Midbrain (tissue), 1 donor: Measurements from ENCODE around the gene TRAPPC8.
"Not testable (repeated sequence)": the region's sequence is repeated elsewhere in the genome, so short reads cannot be mapped to it uniquely, and the experiment has no call there.

Experiments used
- DNase-seq: peaks from one replicate; lab custom pipeline; 2025; lab: John Stamatoyannopoulos, UW

TRAPPC8 gene, protein sequence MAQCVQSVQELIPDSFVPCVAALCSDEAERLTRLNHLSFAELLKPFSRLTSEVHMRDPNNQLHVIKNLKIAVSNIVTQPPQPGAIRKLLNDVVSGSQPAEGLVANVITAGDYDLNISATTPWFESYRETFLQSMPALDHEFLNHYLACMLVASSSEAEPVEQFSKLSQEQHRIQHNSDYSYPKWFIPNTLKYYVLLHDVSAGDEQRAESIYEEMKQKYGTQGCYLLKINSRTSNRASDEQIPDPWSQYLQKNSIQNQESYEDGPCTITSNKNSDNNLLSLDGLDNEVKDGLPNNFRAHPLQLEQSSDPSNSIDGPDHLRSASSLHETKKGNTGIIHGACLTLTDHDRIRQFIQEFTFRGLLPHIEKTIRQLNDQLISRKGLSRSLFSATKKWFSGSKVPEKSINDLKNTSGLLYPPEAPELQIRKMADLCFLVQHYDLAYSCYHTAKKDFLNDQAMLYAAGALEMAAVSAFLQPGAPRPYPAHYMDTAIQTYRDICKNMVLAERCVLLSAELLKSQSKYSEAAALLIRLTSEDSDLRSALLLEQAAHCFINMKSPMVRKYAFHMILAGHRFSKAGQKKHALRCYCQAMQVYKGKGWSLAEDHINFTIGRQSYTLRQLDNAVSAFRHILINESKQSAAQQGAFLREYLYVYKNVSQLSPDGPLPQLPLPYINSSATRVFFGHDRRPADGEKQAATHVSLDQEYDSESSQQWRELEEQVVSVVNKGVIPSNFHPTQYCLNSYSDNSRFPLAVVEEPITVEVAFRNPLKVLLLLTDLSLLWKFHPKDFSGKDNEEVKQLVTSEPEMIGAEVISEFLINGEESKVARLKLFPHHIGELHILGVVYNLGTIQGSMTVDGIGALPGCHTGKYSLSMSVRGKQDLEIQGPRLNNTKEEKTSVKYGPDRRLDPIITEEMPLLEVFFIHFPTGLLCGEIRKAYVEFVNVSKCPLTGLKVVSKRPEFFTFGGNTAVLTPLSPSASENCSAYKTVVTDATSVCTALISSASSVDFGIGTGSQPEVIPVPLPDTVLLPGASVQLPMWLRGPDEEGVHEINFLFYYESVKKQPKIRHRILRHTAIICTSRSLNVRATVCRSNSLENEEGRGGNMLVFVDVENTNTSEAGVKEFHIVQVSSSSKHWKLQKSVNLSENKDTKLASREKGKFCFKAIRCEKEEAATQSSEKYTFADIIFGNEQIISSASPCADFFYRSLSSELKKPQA (N-terminal part only)

DNA sequence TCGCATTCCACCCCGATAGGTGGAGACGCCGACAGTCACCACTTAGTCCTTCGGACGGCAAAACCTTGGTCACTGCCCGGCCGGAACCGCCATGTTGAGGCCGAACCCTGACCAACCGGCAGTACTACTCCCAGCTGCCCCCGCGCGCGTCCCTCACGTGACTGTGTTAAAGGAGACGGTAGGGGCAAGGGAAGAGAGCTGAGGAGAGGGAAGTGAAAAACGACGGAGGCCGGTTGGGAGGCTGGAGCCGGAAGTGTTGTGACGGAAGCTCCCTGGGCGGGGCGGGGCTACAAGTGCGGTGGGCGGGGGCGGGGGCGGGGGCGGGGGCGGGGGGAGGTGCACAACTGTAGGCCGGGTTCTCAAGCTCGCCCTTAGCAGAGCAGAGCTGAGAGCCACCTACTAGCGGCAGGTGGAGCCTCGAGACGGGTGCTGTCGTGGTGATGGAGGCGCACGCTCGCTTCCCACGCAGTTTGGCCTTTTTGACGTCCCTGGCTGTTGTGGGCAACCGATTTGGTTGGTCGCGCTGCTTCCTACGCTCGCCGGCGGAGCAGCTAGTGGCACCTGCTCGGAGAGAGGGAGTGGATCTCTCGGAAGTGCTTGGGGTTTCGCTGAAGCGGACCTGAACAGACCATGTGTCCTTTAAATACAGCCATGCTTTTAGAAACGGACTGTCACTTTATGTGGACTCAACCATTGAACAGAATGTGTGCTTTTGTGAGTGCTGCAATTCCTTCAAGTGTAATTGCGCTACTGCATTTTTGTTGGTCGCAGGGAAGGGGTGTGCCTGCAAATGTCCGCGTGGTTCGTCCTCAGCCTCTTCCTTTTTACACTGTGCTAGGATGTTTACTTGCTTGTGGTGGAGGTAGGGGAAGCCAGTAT lies at the start of gene TRAPPC8:
Gene TRAPPC8 (minus strand): TSS at position 130 of the 879 bp plus-strand sequence. CDS start 364 bp downstream, outside the sequence.
- DNase-seq, result peak; percentile 99

- DNase-seq, result no peak
These were observed 47.9 kb upstream of the TRAPPC8 start for GRCh38 chr18:31990823-31991222.

GRCh38 chr18:31983976-31984375 lies 41.0 kb upstream of the TRAPPC8 start:
- no peak for DNase-seq

- no peak for DNase-seq
These were observed 40.1 kb upstream of the TRAPPC8 start for GRCh38 chr18:31983020-31983419.

DNA sequence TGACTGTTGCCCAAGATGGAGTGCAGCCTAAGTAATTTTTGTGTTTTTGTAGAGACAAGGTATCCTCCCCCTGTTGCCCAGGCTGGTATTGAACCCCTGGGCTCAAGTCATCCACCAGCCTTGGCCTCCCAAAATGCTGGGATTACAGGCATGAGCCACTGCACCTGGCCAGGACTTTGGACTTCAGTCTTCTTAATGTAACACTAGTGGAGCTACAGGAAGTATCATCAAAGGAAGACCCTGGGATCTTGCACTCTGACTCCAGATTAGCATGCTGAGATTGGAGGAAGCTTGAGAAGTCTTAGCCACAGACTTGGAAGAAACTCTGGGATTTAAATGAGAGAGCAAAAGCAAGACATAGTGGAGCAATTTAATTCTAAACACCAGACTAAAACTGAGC lies 37.9 kb upstream of the TRAPPC8 start:
- no peak for DNase-seq

GRCh38 chr18:31979714-31980113 lies 36.8 kb upstream of the TRAPPC8 start:
- DNase-seq, result no peak

GRCh38 chr18:31978616-31979015 lies 35.7 kb upstream of the TRAPPC8 start:
- no peak for DNase-seq

DNA sequence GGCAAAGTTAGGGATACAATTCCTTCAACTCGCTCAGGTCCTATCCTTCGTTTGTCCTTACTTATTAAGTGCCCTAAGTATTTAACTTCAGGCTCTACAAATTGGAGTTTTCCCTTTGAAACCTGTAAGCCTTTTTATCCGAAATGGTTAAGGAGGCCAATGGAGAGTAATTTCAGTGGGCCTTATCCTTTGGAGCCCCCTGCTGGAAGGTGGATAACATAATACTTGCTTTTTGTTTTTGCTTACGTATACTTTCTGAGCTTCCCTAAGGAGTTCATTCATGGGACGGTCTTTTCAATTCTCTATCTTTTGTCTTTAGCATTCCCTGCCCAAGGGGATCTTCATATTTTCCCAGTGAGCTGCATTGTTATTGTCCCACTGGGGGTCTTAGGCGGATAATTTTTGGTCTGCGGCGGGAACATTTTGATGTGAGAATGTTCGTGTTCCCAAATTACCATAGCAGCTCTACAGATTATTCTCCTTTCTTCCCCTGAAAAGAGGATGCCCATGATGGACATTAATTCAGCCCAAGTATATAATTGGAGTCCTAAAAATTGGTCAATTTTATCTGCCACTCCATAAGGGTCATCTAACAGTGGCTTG lies 34.4 kb upstream of the TRAPPC8 start:
- DNase-seq, result peak; percentile 62

- DNase-seq, result no peak
These were observed 33.3 kb upstream of the TRAPPC8 start for GRCh38 chr18:31976242-31976641.

DNA sequence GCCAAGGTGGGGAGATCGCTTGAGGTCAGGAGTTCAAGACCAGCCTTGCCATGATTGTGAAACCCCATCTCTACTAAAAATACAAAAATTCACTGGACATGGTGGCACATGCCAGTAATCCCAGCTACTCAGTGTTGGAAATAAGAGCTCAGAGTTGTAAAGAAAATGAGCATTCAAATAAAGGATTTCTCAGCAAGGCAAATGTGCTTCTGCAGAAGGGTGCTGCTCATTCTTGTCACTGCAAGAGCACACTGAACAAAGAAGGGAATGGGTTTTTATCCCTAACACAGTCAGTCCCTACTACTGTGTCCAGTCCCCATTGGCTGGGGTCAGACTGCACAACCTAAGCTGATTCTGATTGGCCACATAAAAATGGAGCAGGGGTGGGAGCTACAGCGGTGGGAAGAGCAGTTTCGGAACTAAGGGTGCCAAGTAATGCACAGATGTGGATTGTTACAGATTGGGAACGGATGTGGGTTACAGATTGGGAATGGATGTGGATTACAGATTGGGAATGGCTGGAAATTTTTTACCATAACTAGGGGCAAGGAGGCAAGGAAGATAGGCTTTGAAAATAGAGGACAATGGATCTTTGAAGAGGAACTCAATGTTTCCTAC lies 31.1 kb upstream of the TRAPPC8 start:
- no peak for DNase-seq

DNA sequence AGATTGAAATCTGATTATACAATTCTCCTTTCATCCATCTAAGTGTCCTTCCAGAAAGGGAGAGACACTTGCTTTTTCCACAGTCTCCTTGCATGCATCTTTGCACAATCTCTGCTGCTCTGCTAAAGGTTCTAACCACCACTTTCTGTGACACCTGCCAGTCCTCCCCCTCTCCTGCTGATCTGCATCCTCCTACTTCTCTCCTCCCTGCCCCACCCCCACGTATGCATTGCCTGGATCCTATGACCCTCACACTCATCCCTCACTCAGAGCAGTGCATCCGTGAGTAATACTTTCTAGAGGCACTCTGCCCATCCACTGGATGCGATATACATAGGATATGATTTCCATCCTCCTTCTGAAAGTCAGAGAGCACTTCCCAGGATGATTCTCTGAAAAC lies 27.7 kb upstream of the TRAPPC8 start:
- no peak for DNase-seq

- no peak for DNase-seq
These were observed 22.5 kb upstream of the TRAPPC8 start for GRCh38 chr18:31965316-31965970.

GRCh38 chr18:31957728-31958127 lies 14.8 kb upstream of the TRAPPC8 start:
- DNase-seq, result no peak

GRCh38 chr18:31954349-31954748 lies 11.4 kb upstream of the TRAPPC8 start:
- DNase-seq, result no peak

DNA sequence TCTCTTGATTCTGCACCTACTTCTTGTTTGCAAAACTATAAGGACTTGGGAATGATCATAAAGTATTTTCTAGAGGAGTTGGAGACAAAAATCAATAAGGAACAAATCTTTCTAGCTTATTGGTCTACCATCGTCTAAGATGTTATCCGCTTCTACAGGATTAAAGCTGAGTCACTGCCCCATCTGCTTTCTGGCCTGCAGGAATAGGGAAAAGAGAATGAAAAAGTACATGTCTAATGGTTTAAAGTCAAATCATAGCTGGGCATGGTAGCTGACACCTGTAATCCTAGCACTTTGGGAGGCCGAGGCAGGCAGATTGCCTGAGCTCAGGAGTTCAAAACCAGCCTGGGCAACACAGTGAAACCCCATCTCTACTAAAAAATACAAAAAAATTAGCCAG lies 10.8 kb upstream of the TRAPPC8 start:
- not testable (repeated sequence) for DNase-seq

GRCh38 chr18:31952223-31952622 lies 9.3 kb upstream of the TRAPPC8 start:
- DNase-seq, result no peak

DNA sequence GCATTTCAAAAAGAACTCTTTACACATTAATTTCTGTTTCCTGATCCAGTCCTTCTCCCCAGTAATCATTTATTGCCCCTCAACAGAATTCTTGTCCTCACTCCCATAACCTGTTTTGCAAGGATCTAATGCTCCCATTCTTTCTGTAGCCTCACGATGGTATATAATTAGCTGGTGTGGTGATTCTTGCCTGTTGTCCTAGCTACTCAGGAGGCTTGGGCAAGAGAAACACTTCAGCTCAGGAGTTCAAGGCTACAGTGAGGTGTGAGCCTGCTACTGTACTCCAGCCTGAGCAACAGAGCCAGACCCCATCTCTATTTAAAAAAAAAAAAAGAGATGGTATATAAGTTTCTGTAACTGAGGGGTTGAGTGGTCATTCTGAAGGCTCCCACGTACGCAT lies 7.7 kb upstream of the TRAPPC8 start:
- DNase-seq, result no peak

DNA sequence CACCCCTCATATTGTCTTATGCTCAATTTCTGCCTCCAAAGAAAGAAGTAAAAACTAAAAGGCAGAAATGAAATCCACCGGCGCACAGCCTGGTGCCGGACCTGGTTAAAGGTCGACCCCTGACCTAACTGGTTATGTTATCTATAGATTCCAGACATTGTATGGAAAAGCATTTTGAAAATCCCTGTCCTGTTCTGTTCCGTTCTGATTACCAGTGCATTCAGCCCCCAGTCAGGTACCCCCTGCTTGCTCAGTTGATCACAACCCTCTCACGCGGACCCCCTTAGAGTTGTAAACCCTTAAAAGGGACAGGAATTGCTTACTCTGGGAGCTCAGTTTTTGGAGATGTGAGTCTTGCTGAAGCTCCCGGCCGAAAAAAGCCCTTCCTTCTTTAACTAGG lies 5.4 kb upstream of the TRAPPC8 start:
- DNase-seq, result not testable (repeated sequence)

- DNase-seq, result no peak
These were observed 3.5 kb upstream of the TRAPPC8 start for GRCh38 chr18:31946305-31947046.
